Measurements from ENCODE around the gene FAM169A.
A peak's percentile ranks its signal among the peaks of the same experiment; 100 is the strongest.
"Not testable (repeated sequence)": the region's sequence is repeated elsewhere in the genome, so short reads cannot be mapped to it uniquely, and the experiment has no call there.

Gene FAM169A, protein sequence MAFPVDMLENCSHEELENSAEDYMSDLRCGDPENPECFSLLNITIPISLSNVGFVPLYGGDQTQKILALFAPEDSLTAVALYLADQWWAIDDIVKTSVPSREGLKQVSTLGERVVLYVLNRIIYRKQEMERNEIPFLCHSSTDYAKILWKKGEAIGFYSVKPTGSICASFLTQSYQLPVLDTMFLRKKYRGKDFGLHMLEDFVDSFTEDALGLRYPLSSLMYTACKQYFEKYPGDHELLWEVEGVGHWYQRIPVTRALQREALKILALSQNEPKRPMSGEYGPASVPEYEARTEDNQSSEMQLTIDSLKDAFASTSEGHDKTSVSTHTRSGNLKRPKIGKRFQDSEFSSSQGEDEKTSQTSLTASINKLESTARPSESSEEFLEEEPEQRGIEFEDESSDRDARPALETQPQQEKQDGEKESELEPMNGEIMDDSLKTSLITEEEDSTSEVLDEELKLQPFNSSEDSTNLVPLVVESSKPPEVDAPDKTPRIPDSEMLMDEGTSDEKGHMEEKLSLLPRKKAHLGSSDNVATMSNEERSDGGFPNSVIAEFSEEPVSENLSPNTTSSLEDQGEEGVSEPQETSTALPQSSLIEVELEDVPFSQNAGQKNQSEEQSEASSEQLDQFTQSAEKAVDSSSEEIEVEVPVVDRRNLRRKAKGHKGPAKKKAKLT

DNA sequence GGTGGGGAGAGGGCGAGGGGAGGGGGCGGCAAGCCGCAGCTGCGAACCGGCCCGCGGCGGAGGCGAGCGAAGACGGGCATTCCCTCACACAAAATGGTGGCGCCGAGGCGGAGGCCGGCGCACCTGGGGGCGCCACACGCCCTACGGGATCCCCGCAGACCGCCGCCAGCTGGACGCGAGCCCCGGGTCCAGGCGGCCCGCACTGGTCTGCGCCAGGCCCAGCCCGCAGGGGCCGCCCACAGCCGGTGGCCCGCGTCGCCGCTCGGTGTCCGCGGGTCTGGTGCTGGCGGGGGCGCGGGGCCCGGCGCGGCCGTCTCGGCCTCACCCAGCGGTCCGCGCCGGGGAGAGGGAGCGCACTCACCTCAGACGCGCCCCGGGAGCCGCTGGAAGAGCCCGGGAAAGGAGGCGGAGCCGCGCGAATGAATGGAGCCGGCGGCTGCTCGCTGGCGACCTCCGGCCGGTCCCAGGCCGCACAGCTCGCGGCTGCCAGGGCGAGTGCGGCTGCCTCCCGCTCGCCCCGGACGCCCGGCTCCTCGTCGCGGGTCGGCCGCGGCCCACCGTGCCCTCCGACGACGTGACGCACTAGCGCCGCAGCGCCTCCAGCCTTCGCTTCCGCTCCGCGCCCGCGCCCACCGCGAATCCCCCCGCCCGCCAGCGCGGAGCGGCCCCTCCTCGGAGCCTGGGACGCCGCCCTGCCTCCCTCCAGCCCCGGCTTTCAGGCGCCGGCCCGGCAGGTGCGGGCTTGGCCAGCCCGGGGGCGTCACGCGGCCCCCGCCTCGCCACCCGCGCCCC, at the start of gene FAM169A:
Gene FAM169A, minus strand, starts transcription at position 584 of the 792 bp plus-strand sequence. CDS start 24,711 bp downstream, outside the sequence.
- peak; percentile 54 for DNase-seq

DNA sequence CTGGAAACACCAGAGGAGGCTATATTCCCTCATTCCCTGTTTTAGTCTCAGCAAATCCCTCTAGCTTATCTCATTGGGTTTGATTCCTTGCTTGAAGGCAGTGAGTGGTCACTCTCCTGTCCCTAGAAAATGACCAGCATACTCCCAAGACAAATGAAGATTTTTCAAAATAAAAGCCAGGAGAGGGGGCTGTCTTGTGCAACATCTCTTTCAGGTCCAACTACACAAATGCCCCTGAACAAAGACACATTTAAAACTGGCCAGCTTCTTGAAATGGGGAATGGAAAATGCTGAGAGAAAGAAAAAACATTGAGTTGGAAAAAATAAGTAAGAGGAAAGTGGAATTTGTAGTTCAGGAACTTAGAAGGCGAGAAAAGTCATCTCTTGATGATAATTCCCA, 49.3 kb upstream of the FAM169A start:
- no peak for DNase-seq

DNA sequence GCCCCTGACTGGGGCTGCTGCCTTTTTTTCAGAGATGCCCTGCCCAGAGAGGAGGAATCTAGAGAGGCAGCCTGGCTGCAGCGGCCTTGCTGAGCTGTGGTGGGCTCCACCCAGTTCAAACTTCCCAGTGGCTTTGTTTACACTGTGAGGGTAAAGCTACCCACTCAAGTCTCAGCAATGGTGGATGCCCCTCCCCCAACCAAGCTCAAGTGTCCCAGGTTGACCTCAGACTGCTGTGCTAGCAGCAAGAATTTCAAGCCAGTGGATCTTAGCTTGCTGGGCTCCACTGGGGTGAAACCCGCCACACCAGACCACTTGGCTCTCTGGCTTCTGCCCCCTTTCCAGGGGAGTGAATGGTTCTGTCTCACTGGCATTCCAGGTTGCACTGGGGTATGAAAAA, 45.2 kb upstream of the FAM169A start:
- DNase-seq: not testable (repeated sequence)

DNA sequence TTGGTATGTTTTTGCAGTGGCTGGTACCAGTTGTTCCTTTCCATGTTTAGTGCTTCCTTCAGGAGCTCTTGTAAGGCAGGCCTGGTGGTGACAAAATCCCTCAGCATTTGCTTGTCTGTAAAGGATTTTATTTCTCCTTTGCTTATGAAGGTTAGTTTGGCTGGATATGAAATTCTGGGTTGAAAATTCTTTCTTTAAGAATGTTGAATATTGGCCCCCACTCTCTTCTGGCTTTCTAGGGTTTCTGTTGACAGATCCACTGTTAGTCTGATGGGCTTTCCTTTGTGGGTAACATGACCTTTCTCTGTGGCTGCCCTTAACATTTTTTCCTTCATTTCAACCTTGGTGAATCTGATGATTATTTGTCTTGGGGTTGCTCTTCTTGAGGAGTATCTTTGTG, 43.7 kb upstream of the FAM169A start:
- not testable (repeated sequence) for DNase-seq

DNA sequence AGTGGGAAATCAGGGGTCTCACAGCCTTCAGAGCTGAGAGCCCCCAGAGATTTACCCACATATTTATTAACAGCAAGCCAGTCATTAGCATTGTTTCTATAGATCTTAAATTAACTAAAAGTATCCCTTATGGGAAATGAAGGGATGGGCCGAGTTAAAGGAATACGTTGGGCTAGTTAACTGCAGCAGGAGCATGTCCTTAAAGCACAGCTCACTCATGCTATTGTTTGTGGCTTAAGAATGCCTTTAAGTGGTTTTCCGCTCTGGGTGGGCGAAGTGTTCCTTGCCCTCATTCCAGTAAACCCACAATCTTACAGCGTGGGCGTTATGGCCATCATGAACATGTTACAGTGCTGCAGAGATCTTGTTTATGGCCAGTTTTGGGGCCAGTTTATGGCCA, 42.0 kb upstream of the FAM169A start:
- DNase-seq: not testable (repeated sequence)

DNA sequence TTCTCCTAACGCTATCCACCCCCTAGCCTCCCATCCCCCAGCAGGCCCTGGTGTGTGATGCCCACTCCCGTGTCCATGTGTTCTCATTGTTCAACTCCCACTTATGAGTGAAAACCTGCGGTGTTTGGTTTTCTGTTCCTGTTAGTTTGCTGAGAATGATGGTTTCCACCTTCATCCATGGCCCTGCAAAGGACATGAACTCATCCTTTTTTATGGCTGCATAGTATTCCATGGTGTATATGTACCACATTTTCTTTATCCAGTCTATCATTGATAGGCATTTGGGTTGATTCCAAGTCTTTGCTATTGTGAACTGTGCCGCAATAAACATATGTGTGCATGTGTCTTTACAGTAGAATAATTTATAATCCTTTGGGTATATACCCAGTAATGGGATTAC, 38.5 kb upstream of the FAM169A start:
- DNase-seq: not testable (repeated sequence)

DNA sequence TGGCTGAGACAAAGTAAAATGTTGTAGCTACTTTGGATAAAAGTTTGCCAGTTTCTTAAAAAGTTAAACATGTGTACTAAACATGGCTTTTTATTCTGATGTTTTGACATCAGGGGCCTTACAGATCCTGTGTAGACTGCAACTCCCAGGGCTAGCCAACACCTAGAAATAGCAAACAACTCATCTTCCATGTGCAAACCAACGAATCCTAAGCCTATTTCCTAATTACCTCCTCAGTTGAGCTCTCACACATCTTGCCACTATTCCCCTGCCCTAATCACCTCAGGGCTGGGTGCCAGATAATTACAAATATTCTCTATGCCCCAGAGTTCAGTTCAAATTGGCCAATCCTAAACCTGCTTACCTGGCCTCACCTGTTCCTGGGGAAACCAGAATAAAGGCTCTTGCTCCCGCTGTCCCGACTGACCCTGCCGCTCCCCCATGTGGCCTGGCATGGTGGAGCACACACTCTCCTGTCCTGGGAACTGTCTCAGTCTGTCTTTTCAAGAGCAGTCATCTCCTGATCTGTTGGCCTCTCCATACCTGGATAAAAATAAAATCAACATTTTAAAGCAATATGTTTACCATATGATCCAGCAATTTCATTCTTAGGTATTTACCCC, 37.1 kb upstream of the FAM169A start:
- DNase-seq: peak; percentile 27

DNA sequence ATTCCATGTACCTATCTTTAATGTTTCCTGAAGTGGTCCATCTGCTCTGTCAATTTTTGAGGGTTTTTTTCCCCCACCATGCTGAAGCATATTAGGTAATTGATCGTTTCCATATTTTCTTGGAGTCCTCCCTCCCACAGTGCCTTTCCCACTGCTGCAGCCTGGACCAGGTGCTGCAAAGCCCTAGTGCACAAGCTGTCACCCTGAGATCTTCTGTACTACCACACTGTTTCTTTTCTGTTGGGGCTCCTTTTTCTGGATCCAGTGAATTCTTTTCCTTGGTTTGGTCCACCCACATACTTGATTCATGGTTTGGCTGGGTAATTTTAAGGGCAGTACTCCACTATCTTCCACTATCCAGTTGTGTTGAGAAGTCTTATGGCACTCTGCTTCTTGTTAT, 30.9 kb upstream of the FAM169A start:
- no peak for DNase-seq

DNA sequence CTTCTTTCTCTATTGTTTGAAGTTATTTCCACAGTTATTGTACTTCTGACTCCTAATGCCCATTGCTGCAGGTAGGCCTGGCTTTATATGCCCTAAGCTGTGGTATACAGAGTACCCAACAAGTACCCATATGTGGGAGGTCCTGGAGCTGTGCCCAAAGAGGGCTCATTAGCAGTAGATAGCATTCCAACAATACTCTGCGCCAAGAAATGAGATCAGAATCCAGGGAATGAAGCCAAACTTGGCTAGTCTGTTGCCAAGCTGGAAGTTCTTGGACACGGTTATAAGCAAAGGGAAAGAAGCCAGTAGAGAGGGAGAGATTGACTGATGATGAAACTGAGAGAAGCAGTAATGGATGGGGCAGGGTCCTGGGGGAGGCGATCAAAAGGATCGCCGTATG, 29.7 kb upstream of the FAM169A start:
- DNase-seq: no peak

DNA sequence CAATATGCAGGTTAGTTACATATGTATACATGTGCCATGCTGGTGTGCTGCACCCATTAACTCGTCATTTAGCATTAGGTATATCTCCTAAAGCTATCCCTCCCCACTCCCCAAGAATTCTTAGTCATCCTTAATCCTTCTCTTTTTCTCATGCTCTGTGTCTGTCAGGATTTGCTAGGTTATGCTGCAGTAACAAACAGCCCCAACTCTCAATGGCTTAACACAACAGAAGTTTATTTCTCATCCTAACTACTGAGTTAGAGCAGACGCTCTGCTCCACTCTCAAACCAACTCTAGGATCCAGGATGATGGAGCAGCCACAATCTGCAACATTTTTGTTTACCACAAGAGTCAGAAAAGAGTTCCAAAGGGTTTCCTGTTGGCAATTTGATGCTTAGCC, 28.2 kb upstream of the FAM169A start:
- DNase-seq: no peak

DNA sequence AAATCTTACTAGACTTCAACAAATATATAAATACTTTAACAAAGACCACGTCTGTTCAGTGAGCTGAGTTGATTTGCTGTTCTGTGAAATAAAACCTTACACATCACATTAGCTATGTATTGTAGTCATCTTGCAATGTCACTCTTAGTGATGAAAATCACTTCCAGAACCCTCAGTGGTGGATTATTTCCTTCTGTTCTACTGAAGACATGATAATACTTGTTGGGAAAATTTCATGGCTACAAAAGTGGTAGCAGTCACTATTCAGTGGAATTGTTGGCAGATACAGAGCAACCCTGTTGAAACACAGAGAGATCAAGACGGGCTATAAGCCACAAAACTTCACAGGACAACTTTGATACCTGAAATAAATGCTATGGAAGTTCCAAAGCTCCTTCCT, 26.7 kb upstream of the FAM169A start:
- no peak for DNase-seq

DNA sequence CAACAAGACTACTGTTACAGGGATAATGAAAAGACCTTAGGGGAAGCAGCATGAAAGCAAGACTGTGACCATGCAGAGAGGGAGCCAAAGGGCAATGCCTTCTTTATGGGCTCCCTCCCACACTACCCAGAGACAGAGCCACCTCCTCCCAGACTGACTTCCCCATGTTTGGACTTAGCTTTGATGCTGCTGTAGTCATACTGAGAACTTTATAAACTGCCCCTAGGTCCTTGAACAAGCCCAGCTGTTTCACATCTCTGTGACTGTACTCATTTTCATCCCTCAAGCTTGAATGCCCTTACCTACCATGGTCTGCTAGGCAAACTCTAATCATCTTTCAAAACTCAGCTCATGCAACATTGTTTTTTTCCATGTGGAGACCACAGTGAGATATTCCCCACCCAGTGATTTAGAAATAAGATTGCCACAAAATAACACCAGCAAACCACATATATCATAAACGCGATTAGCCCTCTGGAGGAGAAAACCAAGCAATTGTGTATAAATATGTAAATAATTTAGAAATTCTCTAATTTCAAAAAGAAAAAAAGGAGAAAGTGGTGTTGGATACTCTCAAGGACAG, 23.4 kb upstream of the FAM169A start:
- DNase-seq: no peak

DNA sequence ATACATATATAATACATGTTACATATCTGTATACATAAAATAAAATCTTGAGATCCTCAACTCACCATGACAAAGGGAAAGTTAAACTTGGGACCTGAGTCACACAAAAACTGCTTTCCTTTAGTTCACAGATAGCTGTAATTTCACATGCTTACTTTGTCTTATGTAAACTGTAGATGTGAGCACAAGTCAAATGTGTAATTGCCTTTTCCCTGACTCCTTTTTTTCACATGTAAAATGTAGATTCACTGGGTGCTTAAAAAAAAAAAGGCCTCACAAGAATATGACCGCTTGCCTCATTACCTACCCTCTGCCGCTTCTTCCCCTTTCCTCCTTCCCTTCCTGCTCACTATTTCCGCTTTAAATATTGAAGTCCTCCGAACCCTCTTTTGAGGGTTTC, 21.9 kb upstream of the FAM169A start:
- DNase-seq: no peak

DNA sequence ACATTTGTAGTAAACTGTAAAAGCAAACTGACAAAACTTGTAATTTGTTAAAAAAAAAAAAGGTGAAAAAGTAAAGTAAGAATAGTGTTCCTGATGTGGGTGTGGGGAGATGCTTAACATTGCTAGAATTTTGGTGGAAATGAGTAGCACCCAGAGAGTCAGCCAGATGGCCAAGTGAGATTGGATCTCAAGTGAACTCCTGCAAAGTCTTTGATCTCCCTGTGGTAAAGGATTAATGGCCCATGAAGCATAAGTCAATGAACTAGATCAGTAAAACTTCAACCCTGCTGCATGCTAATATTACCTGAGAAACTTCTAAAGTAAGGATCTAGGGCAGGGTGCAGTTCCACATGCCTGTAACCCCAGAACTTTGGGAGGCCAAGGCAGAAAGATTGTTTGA, 19.0 kb upstream of the FAM169A start:
- no peak for DNase-seq

DNA sequence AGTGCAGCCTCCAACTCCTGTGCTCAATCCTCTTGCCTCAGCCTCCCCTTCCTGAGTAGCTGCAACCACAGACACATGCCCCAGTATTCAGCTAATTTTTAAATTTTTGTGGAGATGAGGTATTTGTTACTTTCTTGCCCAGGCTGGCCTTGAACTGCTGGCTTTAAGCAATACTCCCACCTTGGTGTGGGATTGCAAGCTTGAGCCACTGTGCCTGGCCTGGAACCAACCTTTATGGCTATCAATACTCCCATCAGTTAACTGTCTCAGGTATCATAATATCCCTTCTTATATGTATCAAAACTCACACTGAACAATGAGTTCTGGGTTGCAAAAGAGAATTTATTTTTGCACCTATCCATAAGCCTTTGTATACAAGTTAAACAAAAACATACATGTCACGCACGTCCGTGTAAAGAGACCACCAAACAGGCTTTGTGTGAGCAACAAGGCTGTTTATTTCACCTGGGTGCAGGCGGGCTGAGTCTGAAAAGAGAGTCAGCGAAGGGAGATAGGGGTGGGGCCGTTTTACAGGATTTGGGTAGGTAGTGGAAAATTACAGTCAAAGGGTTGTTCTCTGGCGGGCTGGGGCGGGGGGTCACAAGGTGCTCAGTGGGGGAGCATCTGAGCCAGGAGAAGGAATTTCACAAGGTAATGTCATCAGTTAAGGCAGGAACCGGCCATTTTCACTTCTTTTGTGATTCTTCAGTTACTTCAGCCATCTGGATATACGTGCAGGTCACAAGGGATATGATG, 16.4 kb upstream of the FAM169A start:
- not testable (repeated sequence) for DNase-seq

DNA sequence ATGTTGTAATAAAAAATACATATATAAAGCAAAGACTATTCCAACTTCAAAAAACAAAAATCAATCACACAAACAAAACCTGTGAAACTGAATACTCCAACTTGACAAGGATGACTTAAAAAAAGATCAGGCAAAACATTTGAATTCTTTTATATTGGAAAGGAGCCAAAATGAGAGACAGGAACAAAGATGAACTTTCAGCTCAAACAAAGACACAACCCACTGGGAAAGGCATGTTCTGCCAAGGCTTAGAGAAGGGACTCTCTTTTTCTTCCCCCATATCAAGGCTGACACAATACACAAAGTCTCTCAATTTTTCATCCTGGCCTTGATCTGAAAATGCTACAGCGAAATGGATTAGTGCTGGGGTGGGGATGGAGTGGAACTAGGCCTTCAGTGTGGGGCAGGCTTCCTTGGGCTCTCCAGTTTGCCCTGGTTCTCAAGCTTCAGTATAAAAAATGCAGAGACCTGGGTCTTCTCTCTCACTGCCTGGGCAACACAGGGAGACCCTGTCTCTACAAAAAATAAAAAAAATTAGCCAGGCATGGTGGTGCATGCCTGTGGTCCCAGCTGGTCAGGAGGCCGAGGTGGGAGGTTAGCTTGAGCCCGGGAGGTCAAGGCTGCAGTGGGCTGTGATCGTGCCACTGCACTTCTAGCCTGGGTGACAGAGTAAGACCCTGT, 11.6 kb upstream of the FAM169A start:
- DNase-seq: no peak

DNA sequence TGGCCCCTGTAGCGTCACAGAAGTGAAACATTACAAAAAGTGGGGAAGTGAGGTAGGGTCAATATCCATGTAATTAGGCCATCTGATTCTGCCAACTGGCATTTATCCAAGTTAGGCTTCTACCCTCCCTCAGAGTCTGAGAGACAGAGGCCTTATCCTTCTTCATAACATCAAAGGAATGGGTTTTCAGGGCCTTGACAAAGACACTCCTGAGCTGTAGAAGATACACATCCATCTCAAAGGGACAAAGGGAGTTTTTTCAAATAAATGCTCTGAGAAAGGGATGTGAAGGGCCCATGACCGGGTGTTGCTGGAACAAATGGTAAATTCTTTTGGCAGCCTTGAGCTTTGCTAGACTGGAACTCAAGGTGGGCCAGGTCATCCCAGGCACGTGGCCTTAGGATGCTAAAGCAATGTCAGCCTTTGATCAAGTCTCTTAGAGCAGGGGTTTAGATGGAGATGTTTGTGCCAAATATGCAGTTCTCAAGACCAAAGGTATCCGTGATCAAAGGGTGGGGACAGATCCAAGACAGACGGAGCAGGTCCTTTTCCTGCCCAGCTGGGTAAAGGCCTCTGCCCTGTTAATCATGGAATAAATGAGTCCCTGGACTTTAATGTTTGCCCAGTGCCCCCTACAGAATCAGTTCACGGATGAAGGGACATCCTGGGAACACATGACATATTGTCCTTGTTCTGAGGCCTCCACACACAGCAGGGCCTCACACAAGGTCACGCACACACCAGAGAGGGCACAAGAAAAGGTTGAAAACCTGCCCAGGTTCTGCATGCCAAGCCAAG, 10.0 kb upstream of the FAM169A start:
- no peak for DNase-seq

DNA sequence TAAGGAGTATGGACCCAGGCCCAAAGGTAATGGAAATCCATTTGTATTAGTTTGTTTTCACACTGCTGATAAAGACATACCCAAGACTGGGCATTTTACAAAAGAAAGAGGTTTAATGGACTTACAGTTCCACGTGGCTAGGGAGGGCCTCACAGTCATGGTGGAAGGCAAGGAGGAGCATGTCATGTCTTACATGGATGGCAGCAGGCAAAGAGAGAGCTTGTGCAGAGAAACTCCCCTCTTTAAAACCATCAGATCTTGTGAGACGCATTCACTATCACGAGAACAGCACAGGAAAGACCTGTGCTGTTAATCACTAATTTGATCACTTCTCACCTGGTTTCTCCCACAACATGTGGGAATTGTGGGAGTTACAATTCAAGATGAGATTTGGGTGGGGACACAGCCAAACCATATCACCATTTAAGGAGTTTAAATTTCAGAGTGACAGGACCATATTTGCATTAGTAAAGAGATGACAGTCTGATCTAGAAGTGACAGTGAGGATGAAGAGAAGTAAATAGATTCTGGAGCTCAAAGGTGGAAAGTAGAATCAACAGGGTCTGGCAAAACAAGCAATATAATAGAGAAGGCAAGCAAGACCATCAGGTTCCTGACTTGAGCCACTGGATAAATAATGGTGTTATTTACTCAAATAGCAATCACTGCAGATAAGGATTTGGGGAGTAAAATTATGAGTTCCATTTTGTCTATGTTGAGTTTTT, 7.5 kb upstream of the FAM169A start:
- DNase-seq: no peak

DNA sequence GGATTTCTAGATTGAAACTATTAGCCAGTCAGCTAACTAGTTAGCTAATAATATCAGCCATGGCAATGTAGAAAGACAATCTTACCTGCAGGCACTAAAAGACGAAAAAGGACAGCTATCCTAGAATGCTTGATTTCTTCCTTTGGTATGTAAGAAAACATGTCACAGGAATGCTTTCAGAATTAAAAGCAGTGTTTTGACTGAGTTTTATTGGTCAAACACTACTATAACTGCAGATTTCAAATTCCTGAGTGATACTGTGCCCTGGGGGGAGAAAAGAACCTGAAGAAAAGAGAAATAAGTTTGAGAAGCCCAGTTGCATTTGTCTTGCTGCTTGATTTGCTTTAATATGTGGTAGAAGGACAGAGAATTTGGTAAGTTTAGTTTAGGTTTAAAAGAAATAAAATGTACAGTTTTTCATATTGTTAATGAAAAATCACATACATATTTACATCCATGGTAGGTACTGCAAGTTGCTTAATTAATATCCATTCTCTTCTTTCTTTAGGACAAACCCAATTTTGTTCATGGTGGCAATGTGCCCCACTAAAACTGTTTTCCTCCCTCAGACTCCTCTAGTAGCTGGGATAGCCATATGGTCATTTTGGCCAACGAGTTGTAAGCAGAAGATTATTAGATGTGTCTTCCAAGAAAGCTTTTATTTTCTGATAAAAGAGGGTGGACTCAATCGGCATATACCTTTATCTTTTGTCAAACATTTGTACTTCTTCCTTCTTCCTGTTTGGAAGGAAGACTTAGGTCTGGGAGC, 4.3 kb upstream of the FAM169A start:
- no peak for DNase-seq
